PC-3 (cell line): ENCODE results near the gene TRMT2A.

Experiments
- CTCF ChIP-seq: fragments of 300-600 bp; sonication (generic); conservative IDR thresholded peaks from 2 replicates; pipeline ENCODE4 v1.5.1; 2017; ENCODE audit warnings: antibody characterized with exemption, low read depth, mild to moderate bottlenecking, low read length
- EZH2 ChIP-seq: fragments of 300-600 bp; sonication (generic); IDR thresholded peaks from one replicate; pipeline ENCODE4 v1.6.1; 2017; ENCODE audit warnings: antibody characterized with exemption, mild to moderate bottlenecking, low read length; ENCODE audit not compliant: unreplicated experiment

DNA sequence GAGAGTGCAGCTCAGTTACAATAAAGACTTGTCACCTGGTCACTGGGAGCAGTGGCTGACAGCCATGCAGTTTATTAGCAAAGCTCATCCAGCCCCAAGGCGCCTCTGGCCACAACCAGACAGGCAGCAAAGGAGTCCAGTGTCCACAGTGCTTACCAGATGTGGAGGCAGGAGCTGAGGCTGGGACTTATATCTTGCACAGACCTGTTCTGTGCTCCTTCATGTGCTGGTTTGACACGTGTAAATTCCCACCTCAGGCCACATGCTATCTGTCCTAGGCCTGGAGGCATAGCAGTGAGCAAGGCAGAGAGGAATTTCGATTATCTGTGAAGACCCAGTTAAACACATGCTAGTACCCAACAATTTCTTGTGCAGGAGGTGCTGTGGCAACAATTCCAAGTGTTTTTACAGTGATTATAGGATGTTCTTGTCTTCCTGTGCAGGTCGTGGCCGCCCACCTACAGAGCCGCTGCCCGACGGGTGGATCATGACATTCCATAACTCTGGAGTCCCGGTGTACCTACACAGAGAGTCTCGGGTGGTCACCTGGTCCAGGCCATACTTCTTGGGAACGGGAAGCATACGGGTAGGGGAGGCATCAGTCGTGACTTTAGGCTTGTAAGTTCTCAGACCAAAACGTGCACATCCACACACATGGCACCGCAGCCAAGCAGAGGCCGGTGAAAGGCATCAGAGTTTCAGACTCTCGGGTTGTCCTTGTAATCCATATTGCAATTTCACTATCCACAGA is 27.6 kb downstream of the TRMT2A start:
- TF ChIP-seq CTCF (no peak), EZH2 (no peak)
